GM12891 (cell line): ENCODE results near the gene TRERF1.

ENCODE experiments used
- POLR2A ChIP-seq: IDR thresholded peaks from 2 replicates; pipeline ENCODE4 v1.6.1; 2011; ENCODE audit warnings: low read depth, low read length, control low read depth
- POLR2AphosphoS5 ChIP-seq: IDR thresholded peaks from 2 replicates; pipeline ENCODE4 v1.6.1; 2011; ENCODE audit warnings: low read depth, low read length, control low read depth

- no peak for TF ChIP-seq POLR2AphosphoS5
- no peak for TF ChIP-seq POLR2A
These were observed 151.0 kb downstream of the TRERF1 start for GRCh38 chr6:42300701-42301100.
